ENCODE measurements around the gene ETV3.

Gene ETV3

GRCh38 chr1:157105298-157105987 is 32.8 kb downstream of the ETV3 start:
- ATAC-seq: no peak
- TF ChIP-seq TSHZ2 (CRISPR knock-in tag; IDR thresholded peaks at IDR 0.05) (no peak), ZFP3 (CRISPR knock-in tag; IDR thresholded peaks at IDR 0.05) (no peak), ISL1 (CRISPR knock-in tag; IDR thresholded peaks at IDR 0.05) (no peak), ZC3H10 (CRISPR knock-in tag; IDR thresholded peaks at IDR 0.05) (no peak), TOX (CRISPR knock-in tag; IDR thresholded peaks at IDR 0.05; ENCODE audit: borderline replicate concordance) (no peak)
- TF ChIP-seq, protein P1, sequence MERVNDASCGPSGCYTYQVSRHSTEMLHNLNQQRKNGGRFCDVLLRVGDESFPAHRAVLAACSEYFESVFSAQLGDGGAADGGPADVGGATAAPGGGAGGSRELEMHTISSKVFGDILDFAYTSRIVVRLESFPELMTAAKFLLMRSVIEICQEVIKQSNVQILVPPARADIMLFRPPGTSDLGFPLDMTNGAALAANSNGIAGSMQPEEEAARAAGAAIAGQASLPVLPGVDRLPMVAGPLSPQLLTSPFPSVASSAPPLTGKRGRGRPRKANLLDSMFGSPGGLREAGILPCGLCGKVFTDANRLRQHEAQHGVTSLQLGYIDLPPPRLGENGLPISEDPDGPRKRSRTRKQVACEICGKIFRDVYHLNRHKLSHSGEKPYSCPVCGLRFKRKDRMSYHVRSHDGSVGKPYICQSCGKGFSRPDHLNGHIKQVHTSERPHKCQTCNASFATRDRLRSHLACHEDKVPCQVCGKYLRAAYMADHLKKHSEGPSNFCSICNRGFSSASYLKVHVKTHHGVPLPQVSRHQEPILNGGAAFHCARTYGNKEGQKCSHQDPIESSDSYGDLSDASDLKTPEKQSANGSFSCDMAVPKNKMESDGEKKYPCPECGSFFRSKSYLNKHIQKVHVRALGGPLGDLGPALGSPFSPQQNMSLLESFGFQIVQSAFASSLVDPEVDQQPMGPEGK (CRISPR knock-in tag; IDR thresholded peaks at IDR 0.05; ENCODE audit: borderline replicate concordance): no peak

GRCh38 chr1:157104598-157105293 is 33.4 kb downstream of the ETV3 start:
- ATAC-seq: no peak
- TF ChIP-seq TOX (CRISPR knock-in tag; IDR thresholded peaks at IDR 0.05; ENCODE audit: borderline replicate concordance) (no peak), OSR1 (CRISPR knock-in tag; IDR thresholded peaks at IDR 0.05) (no peak), RARB (CRISPR knock-in tag; IDR thresholded peaks at IDR 0.05) (no peak), ZC3H10 (CRISPR knock-in tag; IDR thresholded peaks at IDR 0.05) (no peak), PPARA (CRISPR knock-in tag; IDR thresholded peaks at IDR 0.05; ENCODE audit: borderline replicate concordance) (no peak), ARNTL (CRISPR knock-in tag; IDR thresholded peaks at IDR 0.05; ENCODE audit: borderline replicate concordance, low read depth) (no peak), ZFP30 (CRISPR knock-in tag; IDR thresholded peaks at IDR 0.05) (no peak), CREB5 (CRISPR knock-in tag; IDR thresholded peaks at IDR 0.05; ENCODE audit: low read depth) (no peak), TCF4 (CRISPR knock-in tag; IDR thresholded peaks at IDR 0.05; ENCODE audit: borderline replicate concordance) (no peak), BACH2 (CRISPR knock-in tag; IDR thresholded peaks at IDR 0.05; ENCODE audit: borderline replicate concordance) (no peak), ZFP3 (CRISPR knock-in tag; IDR thresholded peaks at IDR 0.05) (no peak), ZNF70 (CRISPR knock-in tag; IDR thresholded peaks at IDR 0.05) (no peak), SNAI2 (CRISPR knock-in tag; IDR thresholded peaks at IDR 0.05) (no peak), CSRNP3 (CRISPR knock-in tag; IDR thresholded peaks at IDR 0.05) (no peak), ESRRG (CRISPR knock-in tag; IDR thresholded peaks at IDR 0.05) (no peak), POU6F1 (CRISPR knock-in tag; IDR thresholded peaks at IDR 0.05; ENCODE audit: borderline replicate concordance, low read depth) (no peak), ZNF565 (CRISPR knock-in tag; conservative IDR thresholded peaks at IDR 0.05; ENCODE audit: low read depth) (no peak), GLIS3 (CRISPR knock-in tag; IDR thresholded peaks at IDR 0.05) (no peak), CSDC2 (CRISPR knock-in tag; IDR thresholded peaks at IDR 0.05) (no peak)
- TF ChIP-seq, protein P1 (CRISPR knock-in tag; IDR thresholded peaks at IDR 0.05; ENCODE audit: borderline replicate concordance): no peak

Measured in SK-N-SH treated with all-trans-retinoic acid at 6 μM for 48 hours (cell line).